Effector memory CD4-positive, alpha-beta T cell (primary cell): ENCODE data around the gene GPC6.

Experiments used
- DNase-seq, 3 donors: peaks; one replicate each; pipeline ENCODE4 v3.0.0-alpha.2; 2020
- H3K27ac ChIP-seq: 2 replicates; pipeline ENCODE4 v1.7.0; 2013; ENCODE audit warnings: mild to moderate bottlenecking, low read length, moderate library complexity; ENCODE audit not compliant: insufficient read depth, poor library complexity, severe bottlenecking
- H3K27me3 ChIP-seq: replicated peaks from 2 replicates; pipeline ENCODE4 v1.7.0; 2013; ENCODE audit warnings: mild to moderate bottlenecking, low read length; ENCODE audit not compliant: insufficient read depth, control insufficient read depth, poor library complexity, severe bottlenecking
- H3K36me3 ChIP-seq: 2 replicates; pipeline ENCODE4 v1.7.0; 2013; ENCODE audit warnings: mild to moderate bottlenecking, low read length, moderate library complexity; ENCODE audit not compliant: control insufficient read depth, insufficient read depth
- H3K4me1 ChIP-seq: 2 replicates; pipeline ENCODE4 v1.7.0; 2013; ENCODE audit warnings: low read length, mild to moderate bottlenecking; ENCODE audit not compliant: control insufficient read depth, insufficient read depth, poor library complexity, severe bottlenecking
- H3K4me3 ChIP-seq: 2 replicates; pipeline ENCODE4 v1.7.0; 2013; ENCODE audit warnings: low read length, low read depth, mild to moderate bottlenecking; ENCODE audit not compliant: insufficient read depth, poor library complexity, severe bottlenecking
- H3K9me3 ChIP-seq: 2 replicates; pipeline ENCODE4 v1.7.0; 2013; ENCODE audit warnings: mild to moderate bottlenecking, low read length, moderate library complexity; ENCODE audit not compliant: control insufficient read depth

The GPC6 gene

GRCh38 chr13:93216122-93216521, 10.5 kb upstream of the GPC6 start:
- DNase-seq: no peak
- Histone ChIP-seq H3K4me3 (no peak overlapping the region), H3K4me1 (no peaks in the 10 kb centered on the region), H3K9me3 (no peaks in the 10 kb centered on the region), H3K36me3 (no peaks in the 10 kb centered on the region), H3K27me3 (no peaks in the 10 kb centered on the region), H3K27ac (no peak overlapping the region)

- Histone ChIP-seq H3K4me1 (no peaks in the 10 kb centered on the region), H3K9me3 (no peaks in the 10 kb centered on the region), H3K27ac (no peak overlapping the region), H3K27me3 (no peaks in the 10 kb centered on the region), H3K36me3 (no peaks in the 10 kb centered on the region), H3K4me3 (no peak overlapping the region)
- DNase-seq: no peak
Observed at GRCh38 chr13:93217721-93218261, 8.8 kb upstream of the GPC6 start.

- no peak for DNase-seq
- no peaks in the 10 kb centered on the region for H3K27me3 ChIP-seq
- H3K9me3 ChIP-seq: no peaks in the 10 kb centered on the region
- H3K4me3 ChIP-seq: no peak overlapping the region
- H3K36me3 ChIP-seq: no peaks in the 10 kb centered on the region
- H3K27ac ChIP-seq: no peak overlapping the region
- no peaks in the 10 kb centered on the region for H3K4me1 ChIP-seq
Observed at GRCh38 chr13:93218583-93218982, 8.0 kb upstream of the GPC6 start.

GRCh38 chr13:93220073-93220472, 6.5 kb upstream of the GPC6 start:
- H3K4me1 ChIP-seq: no peaks in the 10 kb centered on the region
- H3K9me3 ChIP-seq: no peaks in the 10 kb centered on the region
- no peaks in the 10 kb centered on the region for H3K36me3 ChIP-seq
- DNase-seq: no peak
- no peak overlapping the region for H3K27ac ChIP-seq
- no peak overlapping the region for H3K4me3 ChIP-seq
- H3K27me3 ChIP-seq: no peaks in the 10 kb centered on the region

- H3K36me3 ChIP-seq: no peaks in the 10 kb centered on the region
- no peak overlapping the region for H3K4me3 ChIP-seq
- no peaks in the 10 kb centered on the region for H3K27me3 ChIP-seq
- DNase-seq: no peak
- H3K4me1 ChIP-seq: no peaks in the 10 kb centered on the region
- H3K27ac ChIP-seq: no peak overlapping the region
- H3K9me3 ChIP-seq: no peaks in the 10 kb centered on the region
Observed at GRCh38 chr13:93222976-93223375, 3.6 kb upstream of the GPC6 start.

- Histone ChIP-seq H3K27ac (no peak overlapping the region), H3K27me3 (peaks cover 2% of the 10 kb centered on the region), H3K36me3 (no peaks in the 10 kb centered on the region), H3K9me3 (no peaks in the 10 kb centered on the region), H3K4me3 (no peak overlapping the region), H3K4me1 (no peaks in the 10 kb centered on the region)
- DNase-seq: no peak
Observed at GRCh38 chr13:93224535-93224934, 2.1 kb upstream of the GPC6 start.

GRCh38 chr13:93225610-93226009, 997 bp upstream of the GPC6 start:
- Histone ChIP-seq H3K27me3 (peaks cover 2% of the 10 kb centered on the region), H3K27ac (no peak overlapping the region), H3K9me3 (no peaks in the 10 kb centered on the region), H3K4me3 (no peak overlapping the region), H3K36me3 (no peaks in the 10 kb centered on the region), H3K4me1 (no peaks in the 10 kb centered on the region)
- no peak for DNase-seq

GRCh38 chr13:93226065-93226622, 463 bp upstream of the GPC6 start:
- H3K4me1 ChIP-seq: no peaks in the 10 kb centered on the region
- H3K4me3 ChIP-seq: no peak overlapping the region
- DNase-seq: no peak
- no peaks in the 10 kb centered on the region for H3K36me3 ChIP-seq
- H3K27me3 ChIP-seq: peaks cover 2% of the 10 kb centered on the region
- H3K27ac ChIP-seq: no peak overlapping the region
- H3K9me3 ChIP-seq: no peaks in the 10 kb centered on the region

- H3K27me3 ChIP-seq: peaks cover 2% of the 10 kb centered on the region
- no peak for DNase-seq
- no peak overlapping the region for H3K27ac ChIP-seq
- H3K36me3 ChIP-seq: no peaks in the 10 kb centered on the region
- no peaks in the 10 kb centered on the region for H3K4me1 ChIP-seq
- H3K9me3 ChIP-seq: no peaks in the 10 kb centered on the region
- no peak overlapping the region for H3K4me3 ChIP-seq
Observed at GRCh38 chr13:93227280-93227877, 772 bp downstream of the GPC6 start.

- no peaks in the 10 kb centered on the region for H3K36me3 ChIP-seq
- H3K27me3 ChIP-seq: peaks cover 2% of the 10 kb centered on the region
- H3K4me3 ChIP-seq: no peak overlapping the region
- DNase-seq: no peak
- no peak overlapping the region for H3K27ac ChIP-seq
- H3K4me1 ChIP-seq: no peaks in the 10 kb centered on the region
- H3K9me3 ChIP-seq: no peaks in the 10 kb centered on the region
Observed at GRCh38 chr13:93227878-93228642, 1.5 kb downstream of the GPC6 start.
